Measurements from ENCODE around the gene RNMT. TPM values are rescaled to one million over a fixed set of nuclear protein-coding genes. Genes with fewer than 3 reads are reported as not detected.
"Not testable (repeated sequence)": the region's sequence is repeated elsewhere in the genome, so short reads cannot be mapped to it uniquely, and the experiment has no call there.

The RNMT gene
- total RNA-seq, result 31.0 and 34.3 TPM in 2 replicates
- long read RNA-seq, full-length matches to known transcripts, result 10 of 53 reads
- long read RNA-seq, partial matches to known transcripts, result 37 of 53 reads
- long read RNA-seq, other reads (novel, unspliced or antisense), result 6 of 53 reads

GRCh38 chr18:13726232-13726971, at the start of gene RNMT, which contains the start of gene FAM210A:
Gene RNMT (plus strand): TSS chr18:13726673. CDS start chr18:13731518, 4,845 bp downstream.
Gene FAM210A (minus strand): TSS chr18:13726558. CDS start chr18:13682077, 44,481 bp downstream.
- DNase-seq (ENCODE audit: extremely low spot score, unreplicated experiment), result peak; percentile 97
- H3K27me3 Mint-ChIP-seq (ENCODE audit: unreplicated experiment), result no peaks in the 10 kb centered on the region
- H3K27ac Mint-ChIP-seq (ENCODE audit: unreplicated experiment), result peak within 1 kb of the TSS; percentile 99
- no peaks in the 10 kb centered on the region for H3K9me3 Mint-ChIP-seq (ENCODE audit: unreplicated experiment)
- peaks cover 1% of the 10 kb centered on the region for H3K36me3 Mint-ChIP-seq (ENCODE audit: unreplicated experiment)
- TF ChIP-seq CTCF (IDR thresholded peaks at IDR 0.05), result no peak
- peak within 1 kb of the TSS; percentile 93 for H3K4me3 Mint-ChIP-seq (ENCODE audit: unreplicated experiment)
- peaks cover 31% of the 10 kb centered on the region for H3K4me1 Mint-ChIP-seq (ENCODE audit: unreplicated experiment)

GRCh38 chr18:13677350-13677749, 49.1 kb upstream of the RNMT start:
- Mint-ChIP-seq H3K9me3 (ENCODE audit: unreplicated experiment) (peaks cover 10% of the 10 kb centered on the region), H3K4me1 (ENCODE audit: unreplicated experiment) (peaks cover 10% of the 10 kb centered on the region)
- not testable (repeated sequence) for H3K4me3 Mint-ChIP-seq (ENCODE audit: unreplicated experiment); DNase-seq (ENCODE audit: extremely low spot score, unreplicated experiment); H3K27ac Mint-ChIP-seq (ENCODE audit: unreplicated experiment); H3K36me3 Mint-ChIP-seq (ENCODE audit: unreplicated experiment); H3K27me3 Mint-ChIP-seq (ENCODE audit: unreplicated experiment)

- H3K36me3 Mint-ChIP-seq (ENCODE audit: unreplicated experiment), result peaks cover 6% of the 10 kb centered on the region
These were observed 45.9 kb upstream of the RNMT start for GRCh38 chr18:13680612-13681011.

GRCh38 chr18:13681701-13682100, 44.8 kb upstream of the RNMT start:
- Mint-ChIP-seq H3K27me3 (ENCODE audit: unreplicated experiment) (no peaks in the 10 kb centered on the region), H3K4me1 (ENCODE audit: unreplicated experiment) (peaks cover 28% of the 10 kb centered on the region), H3K4me3 (ENCODE audit: unreplicated experiment) (no peak overlapping the region), H3K9me3 (ENCODE audit: unreplicated experiment) (peaks cover under 1% of the 10 kb centered on the region), H3K36me3 (ENCODE audit: unreplicated experiment) (peaks cover 8% of the 10 kb centered on the region), H3K27ac (ENCODE audit: unreplicated experiment) (no peak overlapping the region)
- TF ChIP-seq CTCF (IDR thresholded peaks at IDR 0.05), result no peak
- no peak for DNase-seq (ENCODE audit: extremely low spot score, unreplicated experiment)

More at GRCh38 chr18:13680612-13681011, 45.9 kb upstream of the RNMT start:
- H3K27ac Mint-ChIP-seq (ENCODE audit: unreplicated experiment), result no peak overlapping the region
- TF ChIP-seq CTCF (IDR thresholded peaks at IDR 0.05), result peak; percentile 50
- no peaks in the 10 kb centered on the region for H3K27me3 Mint-ChIP-seq (ENCODE audit: unreplicated experiment)
- H3K4me3 Mint-ChIP-seq (ENCODE audit: unreplicated experiment), result no peak overlapping the region
- peaks cover 22% of the 10 kb centered on the region for H3K4me1 Mint-ChIP-seq (ENCODE audit: unreplicated experiment)
- H3K9me3 Mint-ChIP-seq (ENCODE audit: unreplicated experiment), result peaks cover 4% of the 10 kb centered on the region
- no peak for DNase-seq (ENCODE audit: extremely low spot score, unreplicated experiment)

GRCh38 chr18:13684546-13684945, 41.9 kb upstream of the RNMT start:
- Mint-ChIP-seq H3K4me3 (ENCODE audit: unreplicated experiment) (no peak overlapping the region), H3K27ac (ENCODE audit: unreplicated experiment) (peak overlapping the region; percentile 19), H3K27me3 (ENCODE audit: unreplicated experiment) (no peaks in the 10 kb centered on the region), H3K4me1 (ENCODE audit: unreplicated experiment) (peaks cover 25% of the 10 kb centered on the region), H3K9me3 (ENCODE audit: unreplicated experiment) (peaks cover 8% of the 10 kb centered on the region), H3K36me3 (ENCODE audit: unreplicated experiment) (peaks cover 14% of the 10 kb centered on the region)
- TF ChIP-seq CTCF (IDR thresholded peaks at IDR 0.05), result no peak
- DNase-seq (ENCODE audit: extremely low spot score, unreplicated experiment), result no peak
